ENCODE data around the gene MCUB. TPM values are rescaled to one million over a fixed set of nuclear protein-coding genes. Genes with fewer than 3 reads are reported as not detected.

Gene MCUB
- polyA plus RNA-seq, 3 donors: 117 to 125 (median 123) TPM

GRCh38 chr4:109547394-109547793 is 12.7 kb upstream of the MCUB start:
- Histone ChIP-seq H3K4me1 (ENCODE audit: control insufficient read depth in 1 of 2, insufficient read depth in 2 of 2, low read length in 2 of 2) (peaks cover 19 to 24% of the 10 kb centered on the region in 2 donors), H3K4me2 (replicated peaks; ENCODE audit: extremely low read depth, low read length, poor library complexity, severe bottlenecking) (no peak overlapping the region), H3K9me3 (replicated peaks in 1 of 2; ENCODE audit: control insufficient read depth in 1 of 2, insufficient read depth in 1 of 2, low read length in 2 of 2) (no peaks in the 10 kb centered on the region), H3K4me3 (replicated peaks in 1 of 3; ENCODE audit: low read depth in 2 of 3, low read length in 3 of 3) (no peak overlapping the region), H3K9ac (ENCODE audit: insufficient read depth, low read length, poor library complexity, severe bottlenecking) (no peak overlapping the region), H3K27me3 (ENCODE audit: control insufficient read depth in 2 of 2, insufficient read depth in 2 of 2, low read length in 2 of 2) (no peaks in the 10 kb centered on the region), H3K27ac (ENCODE audit: low read depth in 1 of 2, low read length in 2 of 2) (peak overlapping the region in 1 of 2 donors; percentile 90), H3K36me3 (replicated peaks in 1 of 2; ENCODE audit: control insufficient read depth in 1 of 2, insufficient read depth in 2 of 2, low read length in 2 of 2) (peaks cover 2 to 28% of the 10 kb centered on the region in 2 donors), H4K20me1 (ENCODE audit: insufficient read depth, low read length) (no peaks in the 10 kb centered on the region), H3K79me2 (ENCODE audit: insufficient read depth, low read length) (no peaks in the 10 kb centered on the region), H2AFZ (ENCODE audit: insufficient read depth, low read depth, low read length, poor library complexity, severe bottlenecking) (no peak overlapping the region)
- intact Hi-C loops (cut with micrococcal nuclease): loop anchor here in 1 of 2 donors (5.0 kb wide), 1 partner anchor 110 kb away; no protein-coding TSS in a partner anchor
- no peak for DNase-seq
- Mint-ChIP-seq H3K4me3 (no peak overlapping the region), H3K36me3 (peaks cover 34 to 38% of the 10 kb centered on the region in 2 donors), H3K9me3 (peaks cover 0 to 4% (median 0%) of the 10 kb centered on the region in 7 donors), H3K4me1 (peaks cover 30% of the 10 kb centered on the region), H3K27me3 (ENCODE audit: low read depth in 3 of 3) (peaks cover 0 to 2% (median 0%) of the 10 kb centered on the region in 3 donors), H3K27ac (peak overlapping the region in 5 of 7 donors; percentile 63 to 97 (median 95))
- WGBS (ENCODE audit: insufficient coverage): 94% methylated on average over 5 of the region's 5 CpGs
- TF ChIP-seq CTCF (IDR thresholded peaks at IDR 0.05): no peak

GRCh38 chr4:109548655-109549054 is 11.4 kb upstream of the MCUB start:
- no peak for TF ChIP-seq CTCF (IDR thresholded peaks at IDR 0.05)
- Histone ChIP-seq H3K9ac (ENCODE audit: insufficient read depth, low read length, poor library complexity, severe bottlenecking) (no peak overlapping the region), H2AFZ (ENCODE audit: insufficient read depth, low read depth, low read length, poor library complexity, severe bottlenecking) (peak overlapping the region; percentile 55), H3K4me1 (ENCODE audit: control insufficient read depth in 1 of 2, insufficient read depth in 2 of 2, low read length in 2 of 2) (peaks cover 19 to 24% of the 10 kb centered on the region in 2 donors), H4K20me1 (ENCODE audit: insufficient read depth, low read length) (no peaks in the 10 kb centered on the region), H3K79me2 (ENCODE audit: insufficient read depth, low read length) (no peaks in the 10 kb centered on the region), H3K4me2 (replicated peaks; ENCODE audit: extremely low read depth, low read length, poor library complexity, severe bottlenecking) (peak overlapping the region; percentile 60), H3K36me3 (replicated peaks in 1 of 2; ENCODE audit: control insufficient read depth in 1 of 2, insufficient read depth in 2 of 2, low read length in 2 of 2) (peaks cover 0 to 18% of the 10 kb centered on the region in 2 donors), H3K4me3 (replicated peaks in 1 of 3; ENCODE audit: low read depth in 2 of 3, low read length in 3 of 3) (peak overlapping the region in 2 of 3 experiments; percentile 19 to 38), H3K27me3 (ENCODE audit: control insufficient read depth in 2 of 2, insufficient read depth in 2 of 2, low read length in 2 of 2) (no peaks in the 10 kb centered on the region), H3K27ac (ENCODE audit: low read depth in 1 of 2, low read length in 2 of 2) (peak overlapping the region; percentile 20 to 90), H3K9me3 (replicated peaks in 1 of 2; ENCODE audit: control insufficient read depth in 1 of 2, insufficient read depth in 1 of 2, low read length in 2 of 2) (no peaks in the 10 kb centered on the region)
- H3K9me3 Mint-ChIP-seq: peaks cover 0 to 4% (median 0%) of the 10 kb centered on the region in 7 donors
- peak overlapping the region in 1 of 2 donors; percentile 73 for H3K4me3 Mint-ChIP-seq
- no CpG with 5 or more reads among the region's 2 CpGs for whole genome bisulfite sequencing (ENCODE audit: insufficient coverage)
- DNase-seq: peak; percentile 89 to 95 (median 94)
- peak overlapping the region; percentile 84 to 97 (median 95) for H3K27ac Mint-ChIP-seq
- H3K36me3 Mint-ChIP-seq: peaks cover 33 to 37% of the 10 kb centered on the region in 2 donors
- peaks cover 30% of the 10 kb centered on the region for H3K4me1 Mint-ChIP-seq
- H3K27me3 Mint-ChIP-seq (ENCODE audit: low read depth in 3 of 3): peaks cover 0 to 2% (median 0%) of the 10 kb centered on the region in 3 donors
- intact Hi-C loops (cut with micrococcal nuclease): loop anchor here in 1 of 2 donors (5.0 kb wide), 1 partner anchor 111 kb away; no protein-coding TSS in a partner anchor

All from CD14-positive monocyte (primary cell).